HG03354 (cell line): ENCODE results near the gene PCOLCE2.

Source experiments
- ATAC-seq: cut with Tn5 transposase; IDR thresholded peaks from one replicate; pipeline ENCODE4 v1.9.1; 2021; ENCODE audit warnings: mild to moderate bottlenecking; ENCODE audit not compliant: unreplicated experiment, poor library complexity, severe bottlenecking

PCOLCE2 gene

GRCh38 chr3:142828703-142829305 is 60.1 kb downstream of the PCOLCE2 start:
- ATAC-seq: peak; percentile 100

GRCh38 chr3:142819179-142819578 is 69.7 kb downstream of the PCOLCE2 start:
- no peak for ATAC-seq

GRCh38 chr3:142818651-142819050 is 70.2 kb downstream of the PCOLCE2 start:
- ATAC-seq: no peak

DNA sequence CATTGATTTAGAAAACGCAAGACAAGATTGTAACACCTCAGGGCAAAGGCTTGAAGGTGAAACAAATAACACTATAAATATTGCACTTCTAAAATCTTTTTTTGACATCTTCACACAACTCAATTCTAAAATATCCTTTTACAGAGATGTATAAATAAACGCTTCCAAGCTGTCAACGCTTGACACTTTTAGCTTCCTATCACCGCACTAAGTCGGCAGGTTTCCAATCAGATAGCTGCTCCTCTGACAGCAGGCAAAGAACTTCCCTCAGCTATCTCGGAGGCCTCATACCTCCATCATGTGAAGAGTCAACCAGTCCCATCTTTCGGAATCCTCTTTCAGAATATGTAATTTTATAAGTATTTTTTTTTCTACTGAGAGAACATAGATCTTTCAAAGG is 71.0 kb downstream of the PCOLCE2 start:
- no peak for ATAC-seq

GRCh38 chr3:142817356-142817755 is 71.5 kb downstream of the PCOLCE2 start:
- no peak for ATAC-seq

DNA sequence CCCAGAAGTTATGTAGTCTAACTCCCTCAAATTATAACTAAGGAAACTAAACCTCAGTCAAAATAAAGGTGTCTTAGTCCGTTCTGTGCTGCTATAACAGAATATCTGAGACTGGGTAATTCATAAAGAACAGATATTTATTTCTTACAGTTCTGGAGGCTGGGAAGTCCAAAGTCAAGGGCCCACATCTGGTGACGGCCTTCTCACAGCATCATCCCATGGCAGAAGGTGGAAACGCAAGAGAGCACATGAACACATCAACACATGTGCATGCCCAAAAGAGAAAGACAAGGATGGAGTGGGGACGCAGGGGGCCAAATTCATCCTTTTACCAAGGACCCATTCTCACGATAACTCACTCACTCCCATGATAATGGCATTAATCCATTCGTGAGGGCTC is 73.1 kb downstream of the PCOLCE2 start:
- no peak for ATAC-seq

DNA sequence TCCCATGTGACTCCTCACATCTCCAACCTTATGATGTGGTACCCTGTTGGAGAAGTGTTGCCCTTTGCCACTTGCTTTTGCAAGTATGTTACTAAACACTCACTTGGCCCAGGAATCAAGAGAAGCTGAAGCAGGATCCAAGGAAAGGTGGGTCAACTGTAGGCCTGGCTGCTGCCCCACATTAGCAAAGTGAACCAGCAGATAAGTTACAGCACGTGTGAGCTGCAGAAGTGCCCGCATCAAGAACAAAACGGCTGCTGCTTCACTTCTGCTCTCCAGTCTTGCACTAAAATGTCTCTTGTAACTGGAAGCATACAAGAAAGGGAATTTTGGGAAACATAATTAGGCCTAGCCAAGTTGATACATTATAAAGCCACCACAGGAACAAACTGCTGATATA is 79.6 kb downstream of the PCOLCE2 start:
- ATAC-seq: no peak

GRCh38 chr3:142808103-142808917 is 80.6 kb downstream of the PCOLCE2 start:
- no peak for ATAC-seq

DNA sequence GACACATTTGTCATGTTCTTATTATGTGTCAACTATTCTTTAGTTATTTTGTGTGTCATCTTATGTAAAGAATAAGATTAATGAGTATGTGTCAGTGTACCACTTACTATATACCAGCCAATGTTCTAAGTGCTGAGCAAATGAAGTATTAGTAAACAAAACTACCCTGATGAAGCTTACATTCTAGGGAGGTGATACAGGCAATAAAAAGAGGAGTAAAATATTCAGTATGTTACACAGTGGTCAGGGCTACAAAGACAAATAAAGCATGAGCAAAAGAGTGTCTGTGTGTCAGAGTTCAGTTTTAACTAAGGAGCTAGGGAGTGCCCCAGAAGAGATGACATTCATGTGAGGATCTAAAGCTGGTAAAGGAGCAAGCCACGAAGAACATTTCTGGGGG is 86.0 kb downstream of the PCOLCE2 start:
- no peak for ATAC-seq

DNA sequence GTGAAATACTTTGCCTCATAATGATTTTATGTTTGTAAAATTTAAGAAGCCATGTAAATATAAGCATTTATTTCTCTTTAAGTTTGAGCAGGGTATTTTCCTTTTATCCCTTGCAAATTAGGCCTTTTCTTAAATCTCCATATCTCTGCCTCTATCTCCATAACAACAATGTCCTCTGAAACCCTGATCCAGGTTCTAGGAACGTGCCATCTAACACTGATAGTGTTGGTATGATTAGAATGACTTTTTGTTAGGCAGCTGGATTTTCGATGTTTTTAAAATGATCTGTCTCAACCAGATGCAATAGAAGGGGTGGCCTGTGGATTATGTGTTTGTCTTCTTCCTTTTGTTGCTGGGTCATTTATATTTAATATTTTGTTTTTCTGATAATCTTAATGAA is 87.1 kb downstream of the PCOLCE2 start:
- no peak for ATAC-seq

- no peak for ATAC-seq
These were observed 92.1 kb downstream of the PCOLCE2 start for GRCh38 chr3:142796823-142797222.

DNA sequence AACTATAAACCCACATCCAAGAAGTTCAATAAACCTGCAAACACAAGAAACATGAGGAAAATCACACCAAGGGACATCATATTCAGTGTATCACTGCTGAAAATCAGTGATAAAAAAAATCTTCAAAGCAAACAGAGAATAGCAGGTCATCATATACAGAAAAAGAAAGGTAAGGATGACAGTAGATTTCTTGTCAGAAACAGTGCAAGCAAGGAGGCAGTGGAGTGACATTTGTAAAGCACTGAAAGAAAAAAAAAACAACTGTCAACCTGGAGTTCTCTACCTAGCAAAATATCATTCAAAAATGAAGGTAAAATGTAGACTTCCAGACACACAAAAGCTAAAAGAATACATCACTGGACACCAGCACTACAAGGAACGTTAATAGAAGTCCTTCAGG is 93.6 kb downstream of the PCOLCE2 start:
- no peak for ATAC-seq

DNA sequence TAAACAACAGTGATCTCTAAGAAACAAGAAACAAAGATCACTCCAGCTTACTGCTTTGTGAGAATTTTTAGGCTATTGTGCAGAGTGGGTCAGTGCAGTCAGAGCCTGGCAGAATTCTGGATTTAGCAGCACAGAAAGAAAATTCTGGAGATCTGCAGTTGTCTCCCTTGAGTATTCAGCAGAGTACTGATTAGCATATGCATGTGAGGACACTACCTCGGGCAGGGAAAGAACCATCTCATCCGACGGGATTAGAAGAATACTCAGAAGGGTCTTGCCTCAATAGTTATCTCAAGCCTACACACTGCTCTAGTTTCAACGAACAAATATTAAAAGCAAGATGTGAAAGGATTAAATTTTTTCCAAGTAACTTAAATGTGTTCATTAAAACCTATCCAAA is 94.4 kb downstream of the PCOLCE2 start:
- ATAC-seq: no peak

GRCh38 chr3:142787719-142788118 is 101.2 kb downstream of the PCOLCE2 start:
- ATAC-seq: no peak

GRCh38 chr3:142785996-142786395 is 102.9 kb downstream of the PCOLCE2 start:
- ATAC-seq: no peak

- no peak for ATAC-seq
These were observed 104.7 kb downstream of the PCOLCE2 start for GRCh38 chr3:142784228-142784627.

- no peak for ATAC-seq
These were observed 106.3 kb downstream of the PCOLCE2 start for GRCh38 chr3:142782616-142783015.

- no peak for ATAC-seq
These were observed 109.3 kb downstream of the PCOLCE2 start for GRCh38 chr3:142779591-142779990.

- no peak for ATAC-seq
These were observed 110.3 kb downstream of the PCOLCE2 start for GRCh38 chr3:142778541-142778940.

- no peak for ATAC-seq
These were observed 111.0 kb downstream of the PCOLCE2 start for GRCh38 chr3:142777927-142778326.

DNA sequence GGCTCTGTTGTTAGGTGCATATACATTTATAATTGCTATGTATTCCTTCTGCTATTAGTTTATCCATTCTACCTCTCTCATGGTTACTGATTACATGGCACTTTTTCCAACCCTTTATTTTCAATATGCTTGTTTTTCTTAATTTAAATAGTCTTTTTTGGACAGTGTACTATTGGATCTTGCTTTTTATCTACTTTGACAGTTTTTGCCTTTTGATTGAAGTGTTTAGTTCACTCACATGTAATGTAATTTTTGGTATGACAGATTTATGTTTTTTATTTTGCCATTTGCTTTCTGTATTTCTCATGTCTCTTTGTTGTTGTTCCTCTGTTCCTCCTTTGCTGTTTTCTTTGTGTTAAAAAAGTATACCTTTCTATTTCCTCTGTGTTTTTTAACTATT is 120.5 kb downstream of the PCOLCE2 start:
- no peak for ATAC-seq
